ENCODE data around the gene TNFSF15. TPM values are rescaled to one million over a fixed set of nuclear protein-coding genes. Genes with fewer than 3 reads are reported as not detected.

The TNFSF15 gene
- total RNA-seq, 1 experiment from 2014 or later = not detected

DNA sequence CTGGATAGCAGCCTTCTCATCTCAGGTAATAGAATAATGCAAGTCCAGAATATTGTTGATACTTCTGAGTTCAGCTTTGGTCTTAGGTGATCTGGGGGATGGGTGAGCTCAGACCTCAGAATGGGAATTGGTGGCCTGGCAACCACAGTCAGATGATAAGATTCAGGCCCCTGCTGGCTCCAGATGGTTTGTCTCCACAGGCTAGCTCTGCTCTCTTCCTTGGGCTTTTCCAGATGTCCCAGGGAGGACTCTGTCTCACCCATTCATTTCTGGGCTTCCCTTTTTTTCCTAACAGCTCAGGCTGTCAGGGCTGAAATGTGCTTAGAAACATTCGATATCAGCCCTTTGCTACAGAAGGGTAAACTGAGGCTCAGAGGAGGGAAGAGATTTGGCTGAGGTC, 17.6 kb upstream of the TNFSF15 start:
- Histone ChIP-seq H3K27me3 (ENCODE audit: insufficient read depth, low read length) (peaks cover 18% of the 10 kb centered on the region; the same call in 1 of the 2 replicates), H3K9ac (ENCODE audit: low read length) (no peak overlapping the region), H4K20me1 (ENCODE audit: insufficient read depth) (no peaks in the 10 kb centered on the region), H3K4me3 (replicated peaks in 1 of 2; ENCODE audit: low read depth in 1 of 2, low read length in 2 of 2) (no peak overlapping the region), H3K9me3 (ENCODE audit: control insufficient read depth in 1 of 2, insufficient read depth in 1 of 2, low read depth in 1 of 2, low read length in 2 of 2) (no peaks in the 10 kb centered on the region), H3K9me2 (ENCODE audit: insufficient read depth) (no peaks in the 10 kb centered on the region), H3K4me1 (ENCODE audit: control insufficient read depth in 1 of 2, insufficient read depth in 2 of 2, low read length in 2 of 2) (no peaks in the 10 kb centered on the region), H2AFZ (ENCODE audit: low read depth, low read length, poor library complexity, severe bottlenecking) (no peak overlapping the region), H3K79me2 (ENCODE audit: insufficient read depth, low read length) (no peaks in the 10 kb centered on the region), H3K36me3 (ENCODE audit: control insufficient read depth in 1 of 2, insufficient read depth in 2 of 2, low read length in 2 of 2) (no peaks in the 10 kb centered on the region), H3K27ac (ENCODE audit: low read depth, low read length) (no peak overlapping the region), H3K4me2 (ENCODE audit: low read length) (no peak overlapping the region)
- POLR2A ChIA-PET = no interaction called here
- no peak for ATAC-seq
- intact Hi-C loops (cut with micrococcal nuclease) = no loop called here
- TF ChIP-seq, protein P1, sequence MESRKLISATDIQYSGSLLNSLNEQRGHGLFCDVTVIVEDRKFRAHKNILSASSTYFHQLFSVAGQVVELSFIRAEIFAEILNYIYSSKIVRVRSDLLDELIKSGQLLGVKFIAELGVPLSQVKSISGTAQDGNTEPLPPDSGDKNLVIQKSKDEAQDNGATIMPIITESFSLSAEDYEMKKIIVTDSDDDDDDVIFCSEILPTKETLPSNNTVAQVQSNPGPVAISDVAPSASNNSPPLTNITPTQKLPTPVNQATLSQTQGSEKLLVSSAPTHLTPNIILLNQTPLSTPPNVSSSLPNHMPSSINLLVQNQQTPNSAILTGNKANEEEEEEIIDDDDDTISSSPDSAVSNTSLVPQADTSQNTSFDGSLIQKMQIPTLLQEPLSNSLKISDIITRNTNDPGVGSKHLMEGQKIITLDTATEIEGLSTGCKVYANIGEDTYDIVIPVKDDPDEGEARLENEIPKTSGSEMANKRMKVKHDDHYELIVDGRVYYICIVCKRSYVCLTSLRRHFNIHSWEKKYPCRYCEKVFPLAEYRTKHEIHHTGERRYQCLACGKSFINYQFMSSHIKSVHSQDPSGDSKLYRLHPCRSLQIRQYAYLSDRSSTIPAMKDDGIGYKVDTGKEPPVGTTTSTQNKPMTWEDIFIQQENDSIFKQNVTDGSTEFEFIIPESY (IDR thresholded peaks at IDR 0.05; ENCODE audit: extremely low read depth, insufficient replicate concordance, low read length) = no peak
- TF ChIP-seq RAD21 (IDR thresholded peaks at IDR 0.05; ENCODE audit: low read depth) (no peak), FOSL1 (IDR thresholded peaks at IDR 0.05; ENCODE audit: low read depth) (no peak)
- BruUV-seq (replicated peaks) = no TSS peak
- RAD21 ChIA-PET (ENCODE audit: low non-redundant PET in 1 of 2, low total read pairs in 2 of 2, uncharacterized antibody in 2 of 2, unreplicated experiment in 2 of 2) = no interaction called here
- DNase-seq (ENCODE audit: low read depth, low spot score) = no peak
- CTCF ChIA-PET = no interaction called here

DNA sequence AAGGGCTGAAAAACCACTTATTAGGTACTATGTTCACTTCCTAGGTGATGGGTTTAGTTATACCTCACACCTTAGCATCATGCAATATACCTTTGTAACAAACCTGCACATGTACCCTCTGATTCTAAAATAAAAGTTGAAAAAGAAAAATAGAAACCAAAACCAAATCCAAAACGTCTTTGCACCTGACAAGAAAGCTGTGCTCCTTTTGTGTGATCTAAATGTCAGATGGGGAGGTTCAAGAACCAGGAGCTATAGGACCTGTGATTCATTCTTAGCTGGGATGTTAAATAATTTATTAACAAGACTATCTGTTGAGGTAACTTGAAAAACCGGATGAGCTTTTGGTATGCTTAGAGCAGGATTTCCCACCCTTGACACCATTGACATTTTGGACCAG, 16.9 kb upstream of the TNFSF15 start:
- Histone ChIP-seq H3K4me2 (ENCODE audit: low read length) (no peak overlapping the region), H3K9me2 (ENCODE audit: insufficient read depth) (no peaks in the 10 kb centered on the region), H3K27ac (ENCODE audit: low read depth, low read length) (no peak overlapping the region), H3K27me3 (ENCODE audit: insufficient read depth, low read length) (peaks cover 13% of the 10 kb centered on the region; the same call in 1 of the 2 replicates), H3K9ac (ENCODE audit: low read length) (no peak overlapping the region), H3K4me3 (replicated peaks in 1 of 2; ENCODE audit: low read depth in 1 of 2, low read length in 2 of 2) (no peak overlapping the region), H4K20me1 (ENCODE audit: insufficient read depth) (no peaks in the 10 kb centered on the region), H3K9me3 (ENCODE audit: control insufficient read depth in 1 of 2, insufficient read depth in 1 of 2, low read depth in 1 of 2, low read length in 2 of 2) (no peaks in the 10 kb centered on the region), H3K4me1 (ENCODE audit: control insufficient read depth in 1 of 2, insufficient read depth in 2 of 2, low read length in 2 of 2) (no peaks in the 10 kb centered on the region), H3K79me2 (ENCODE audit: insufficient read depth, low read length) (no peaks in the 10 kb centered on the region), H2AFZ (ENCODE audit: low read depth, low read length, poor library complexity, severe bottlenecking) (no peak overlapping the region), H3K36me3 (ENCODE audit: control insufficient read depth in 1 of 2, insufficient read depth in 2 of 2, low read length in 2 of 2) (no peaks in the 10 kb centered on the region)
- intact Hi-C loops (cut with micrococcal nuclease) = no loop called here
- DNase-seq (ENCODE audit: low read depth, low spot score) (no peak), ATAC-seq (no peak)
- TF ChIP-seq, protein P2, sequence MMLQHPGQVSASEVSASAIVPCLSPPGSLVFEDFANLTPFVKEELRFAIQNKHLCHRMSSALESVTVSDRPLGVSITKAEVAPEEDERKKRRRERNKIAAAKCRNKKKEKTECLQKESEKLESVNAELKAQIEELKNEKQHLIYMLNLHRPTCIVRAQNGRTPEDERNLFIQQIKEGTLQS (IDR thresholded peaks at IDR 0.05) = no peak
- TF ChIP-seq EZH2phosphoT487 (IDR thresholded peaks at IDR 0.05; ENCODE audit: borderline replicate concordance) = no peak
- TF ChIP-seq, protein P1 (IDR thresholded peaks at IDR 0.05; ENCODE audit: extremely low read depth, insufficient replicate concordance, low read length) = no peak
- no peak for TF ChIP-seq CBX3 (IDR thresholded peaks at IDR 0.05; ENCODE audit: low read depth)
- no peak for TF ChIP-seq ELF1 (IDR thresholded peaks at IDR 0.05; ENCODE audit: borderline replicate concordance, low read depth)
- no peak for TF ChIP-seq TCF7L2 (IDR thresholded peaks at IDR 0.05; ENCODE audit: borderline replicate concordance, extremely low read depth, insufficient read depth, insufficient read length)
- no peak for TF ChIP-seq POLR2A (IDR thresholded peaks at IDR 0.05; ENCODE audit: borderline replicate concordance, extremely low read depth, insufficient read depth, insufficient read length)
- no peak for TF ChIP-seq ZNF274 (IDR thresholded peaks at IDR 0.05; ENCODE audit: low read depth, low read length)
- TF ChIP-seq, protein P3, sequence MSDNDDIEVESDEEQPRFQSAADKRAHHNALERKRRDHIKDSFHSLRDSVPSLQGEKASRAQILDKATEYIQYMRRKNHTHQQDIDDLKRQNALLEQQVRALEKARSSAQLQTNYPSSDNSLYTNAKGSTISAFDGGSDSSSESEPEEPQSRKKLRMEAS (IDR thresholded peaks at IDR 0.05) = no peak
- TF ChIP-seq, protein P4, sequence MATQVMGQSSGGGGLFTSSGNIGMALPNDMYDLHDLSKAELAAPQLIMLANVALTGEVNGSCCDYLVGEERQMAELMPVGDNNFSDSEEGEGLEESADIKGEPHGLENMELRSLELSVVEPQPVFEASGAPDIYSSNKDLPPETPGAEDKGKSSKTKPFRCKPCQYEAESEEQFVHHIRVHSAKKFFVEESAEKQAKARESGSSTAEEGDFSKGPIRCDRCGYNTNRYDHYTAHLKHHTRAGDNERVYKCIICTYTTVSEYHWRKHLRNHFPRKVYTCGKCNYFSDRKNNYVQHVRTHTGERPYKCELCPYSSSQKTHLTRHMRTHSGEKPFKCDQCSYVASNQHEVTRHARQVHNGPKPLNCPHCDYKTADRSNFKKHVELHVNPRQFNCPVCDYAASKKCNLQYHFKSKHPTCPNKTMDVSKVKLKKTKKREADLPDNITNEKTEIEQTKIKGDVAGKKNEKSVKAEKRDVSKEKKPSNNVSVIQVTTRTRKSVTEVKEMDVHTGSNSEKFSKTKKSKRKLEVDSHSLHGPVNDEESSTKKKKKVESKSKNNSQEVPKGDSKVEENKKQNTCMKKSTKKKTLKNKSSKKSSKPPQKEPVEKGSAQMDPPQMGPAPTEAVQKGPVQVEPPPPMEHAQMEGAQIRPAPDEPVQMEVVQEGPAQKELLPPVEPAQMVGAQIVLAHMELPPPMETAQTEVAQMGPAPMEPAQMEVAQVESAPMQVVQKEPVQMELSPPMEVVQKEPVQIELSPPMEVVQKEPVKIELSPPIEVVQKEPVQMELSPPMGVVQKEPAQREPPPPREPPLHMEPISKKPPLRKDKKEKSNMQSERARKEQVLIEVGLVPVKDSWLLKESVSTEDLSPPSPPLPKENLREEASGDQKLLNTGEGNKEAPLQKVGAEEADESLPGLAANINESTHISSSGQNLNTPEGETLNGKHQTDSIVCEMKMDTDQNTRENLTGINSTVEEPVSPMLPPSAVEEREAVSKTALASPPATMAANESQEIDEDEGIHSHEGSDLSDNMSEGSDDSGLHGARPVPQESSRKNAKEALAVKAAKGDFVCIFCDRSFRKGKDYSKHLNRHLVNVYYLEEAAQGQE (IDR thresholded peaks at IDR 0.05; ENCODE audit: low read depth) = no peak
- BruUV-seq (replicated peaks) = no TSS peak
- CTCF ChIA-PET = no interaction called here
- RAD21 ChIA-PET (ENCODE audit: low non-redundant PET in 1 of 2, low total read pairs in 2 of 2, uncharacterized antibody in 2 of 2, unreplicated experiment in 2 of 2) = no interaction called here
- POLR2A ChIA-PET = no interaction called here
